SIG-M5 treated with dmso at 0.1 percent for 504 hours (cell line): ENCODE measurements around the gene SLC22A17.
"Not testable (repeated sequence)": the region's sequence is repeated elsewhere in the genome, so short reads cannot be mapped to it uniquely, and the experiment has no call there.

ENCODE experiments used
- DNase-seq: peaks from one replicate; lab custom pipeline; 2025; ENCODE audit not compliant: unreplicated experiment; lab: John Stamatoyannopoulos, UW

SLC22A17 gene

GRCh38 chr14:23345987-23346692 lies 6.5 kb downstream of the SLC22A17 start:
- DNase-seq = no peak

- no peak for DNase-seq
These were observed 8.2 kb downstream of the SLC22A17 start for GRCh38 chr14:23344481-23344880.

GRCh38 chr14:23339506-23340268 lies 13.0 kb downstream of the SLC22A17 start:
- no peak for DNase-seq

GRCh38 chr14:23335623-23336022 lies 17.1 kb downstream of the SLC22A17 start:
- DNase-seq = no peak

GRCh38 chr14:23327947-23328744 lies 24.5 kb downstream of the SLC22A17 start:
- peak; percentile 71 for DNase-seq

GRCh38 chr14:23326491-23327332 lies 26.0 kb downstream of the SLC22A17 start:
- DNase-seq = no peak

GRCh38 chr14:23325746-23326145 lies 26.9 kb downstream of the SLC22A17 start:
- not testable (repeated sequence) for DNase-seq

- DNase-seq = no peak
These were observed 27.7 kb downstream of the SLC22A17 start for GRCh38 chr14:23324993-23325392.

- DNase-seq = no peak
These were observed 28.2 kb downstream of the SLC22A17 start for GRCh38 chr14:23324455-23324846.

GRCh38 chr14:23323838-23324454 lies 28.7 kb downstream of the SLC22A17 start:
- no peak for DNase-seq

GRCh38 chr14:23322568-23323517 lies 29.8 kb downstream of the SLC22A17 start:
- no peak for DNase-seq

- DNase-seq = no peak
These were observed 30.8 kb downstream of the SLC22A17 start for GRCh38 chr14:23321572-23322547.

GRCh38 chr14:23320584-23321571 lies 31.8 kb downstream of the SLC22A17 start, which contains the start of gene PABPN1:
TSS of gene PABPN1 (plus strand) at chr14:23321457. CDS start at chr14:23321470, 13 bp downstream.
- peak; percentile 100 for DNase-seq

- DNase-seq = no peak
These were observed 32.7 kb downstream of the SLC22A17 start for GRCh38 chr14:23319746-23320583.

- DNase-seq = no peak
These were observed 36.4 kb downstream of the SLC22A17 start for GRCh38 chr14:23316300-23316699.

GRCh38 chr14:23310546-23310945 lies 42.1 kb downstream of the SLC22A17 start:
- no peak for DNase-seq
